HepG2 (cell line): Measurements from ENCODE around the gene TMIGD2. TPM values are rescaled to one million over a fixed set of nuclear protein-coding genes. Genes with fewer than 3 reads are reported as not detected.

ENCODE experiments used
- BHLHE40 ChIP-seq: IDR thresholded peaks from 2 replicates; pipeline ENCODE4 v1.6.1; 2011; ENCODE audit warnings: low read length, improper control_type of control experiment
- ETV6 ChIP-seq: sonication (generic); formaldehyde crosslinking; conservative IDR thresholded peaks from 2 replicates; pipeline ENCODE4 v1.4.0; 2020; ENCODE audit warnings: missing genetic modification reagents
- GABPB1 ChIP-seq: IDR thresholded peaks from 2 replicates; pipeline ENCODE4 v1.6.1; 2016; ENCODE audit warnings: mild to moderate bottlenecking, missing genetic modification reagents, moderate library complexity, missing compliant biosample characterization
- HMGXB4 ChIP-seq, 2 experiments: sonication (generic) in 1 of 2; formaldehyde crosslinking in 1 of 2; IDR thresholded peaks; 2 replicates each; pipeline versions ENCODE4 v1.4.0 to v1.6.1; 2018 to 2020; ENCODE audit warnings: missing genetic modification reagents in 2 of 2, borderline replicate concordance in 1 of 2, low read depth in 1 of 2, mild to moderate bottlenecking in 1 of 2, missing biosample characterization in 1 of 2
- HOXA3 ChIP-seq: sonication (generic); formaldehyde crosslinking; IDR thresholded peaks from 2 replicates; pipeline ENCODE4 v1.5.0; 2020; ENCODE audit warnings: missing genetic modification reagents
- MTA1 ChIP-seq: sonication (generic); formaldehyde crosslinking; IDR thresholded peaks from 2 replicates; pipeline ENCODE4 v1.4.0; 2020; ENCODE audit warnings: missing genetic modification reagents, mild to moderate bottlenecking, borderline replicate concordance
- MYC ChIP-seq: sonication (generic); formaldehyde crosslinking; IDR thresholded peaks from 2 replicates; pipeline ENCODE4 v1.9.0; 2021; ENCODE audit warnings: missing genetic modification reagents, borderline replicate concordance
- NCOA2 ChIP-seq: sonication (generic); formaldehyde crosslinking; IDR thresholded peaks from 2 replicates; pipeline ENCODE4 v1.8.0; 2022; ENCODE audit warnings: inconsistent platforms
- SAP130 ChIP-seq: IDR thresholded peaks from 2 replicates; pipeline ENCODE4 v1.6.1; 2016; ENCODE audit warnings: low read depth
- TAF15 ChIP-seq: fragments of 200-400 bp; formaldehyde crosslinking; IDR thresholded peaks from one replicate; pipeline ENCODE4 v1.6.1; 2018; ENCODE audit warnings: mild to moderate bottlenecking, low read depth, low read length; ENCODE audit not compliant: poor library complexity, severe bottlenecking
- TFAP4 ChIP-seq: sonication (generic); IDR thresholded peaks from 2 replicates; pipeline ENCODE4 v1.6.1; 2016; ENCODE audit warnings: low read depth, borderline replicate concordance
- TFDP1 ChIP-seq: IDR thresholded peaks from 2 replicates; pipeline ENCODE4 v1.6.1; 2016; ENCODE audit warnings: missing compliant biosample characterization, missing genetic modification reagents, borderline replicate concordance
- ZBTB40 ChIP-seq, 2 experiments: fragments of 450-650 bp in 1 of 2; sonication (generic) in 1 of 2; formaldehyde crosslinking in 1 of 2; IDR thresholded peaks; 2 replicates each; pipeline versions ENCODE4 v1.6.1 to v1.8.0; 2016 to 2022; ENCODE audit warnings: antibody characterized with exemption in 1 of 2, mild to moderate bottlenecking in 1 of 2, missing genetic modification reagents in 1 of 2
- ZNF430 ChIP-seq: sonication (generic); formaldehyde crosslinking; IDR thresholded peaks from 2 replicates; pipeline ENCODE4 v1.9.0; 2021; ENCODE audit warnings: mild to moderate bottlenecking, missing genetic modification reagents
- polyA plus RNA-seq, 8 experiments: library from polyadenylated mRNA; depleted of rRNA in 3 of 8; stranded (reverse) in 7 of 8; unstranded in 1 of 8; fragments of >200 nt; fragmentation: Illumina TruSeq in 4 of 8; extraction: Trizol in 4 of 8; gene quantifications; 2 replicates each; pipeline versions ENCODE4 v1.2.1 to v1.2.3, GENCODE V29; 2011 to 2016; ENCODE audit warnings: low read depth in 4 of 8, missing spikeins in 1 of 8, mixed read lengths in 1 of 8; ENCODE audit not compliant: insufficient read depth in 1 of 8
- total RNA-seq, 5 experiments: library from RNA; depleted of rRNA; stranded (reverse); fragments of >200 nt; fragmentation: Illumina TruSeq; extraction: Trizol; gene quantifications; 2 replicates each; pipeline ENCODE4 v1.2.3, GENCODE V29; 2016; ENCODE audit warnings: low read depth in 1 of 5

The TMIGD2 gene
- total and polyA plus RNA-seq, 2 of the 13 experiments (the other 11 are each of a cell fraction or from before 2014, with no cell fraction given) = 0.11 to 1.0 TPM

- TF ChIP-seq ZBTB40 (IDR thresholded peaks at IDR 0.05) = no peak
- no peak for TF ChIP-seq ZBTB40 (CRISPR knock-in tag; IDR thresholded peaks at IDR 0.05)
- peak; percentile 29; the same call in 1 of the 2 replicates for TF ChIP-seq MYC
- TF ChIP-seq TFAP4 = peak; percentile 86; the same call in 1 of the 2 replicates
- peak; percentile 55; the same call in 1 of the 2 replicates for TF ChIP-seq TFDP1 (CRISPR knock-in tag)
- TF ChIP-seq SAP130 (CRISPR knock-in tag) = peak; percentile 86
- TF ChIP-seq ZNF430 (CRISPR knock-in tag) = peak; percentile 25; the same call in 1 of the 2 replicates
- TF ChIP-seq TAF15 = no peak
- 0 out of 2 replicates have a peak, but pooled peaks have one; percentile 29 for TF ChIP-seq BHLHE40
- TF ChIP-seq GABPB1 (CRISPR knock-in tag) = 0 out of 2 replicates have a peak, but pooled peaks have one; percentile 49
- 0 out of 2 replicates have a peak, but pooled peaks have one; percentile 18 for TF ChIP-seq MTA1
- TF ChIP-seq HOXA3 (CRISPR knock-in tag) = peak; percentile 51; the same call in 1 of the 2 replicates
- peak; percentile 37 for TF ChIP-seq NCOA2
- peak; percentile 54; the same call in 1 of the 2 replicates for TF ChIP-seq ETV6 (CRISPR knock-in tag)
- peak in 1 of 2 experiments; percentile 67; a peak in 2 of 4 replicates for TF ChIP-seq HMGXB4 (CRISPR knock-in tag; IDR thresholded peaks at IDR 0.05; ENCODE audit: borderline replicate concordance in 1 of 2, low read depth in 1 of 2)
These were observed 35.8 kb upstream of the TMIGD2 start (continued) for GRCh38 chr19:4337906-4338440.
